Smooth muscle cell of the coronary artery (primary cell): ENCODE results near the gene OR2T12. TPM values are rescaled to one million over a fixed set of nuclear protein-coding genes. Genes with fewer than 3 reads are reported as not detected.

Experiments used
- total RNA-seq: library from RNA; depleted of rRNA; stranded (reverse); fragments of >200 nt; gene quantifications from 2 replicates; pipeline ENCODE4 v1.2.3, GENCODE V29; 2014; ENCODE audit warnings: low replicate concordance

Gene OR2T12
- total RNA-seq: not detected in 2 replicates

GRCh38 chr1:248303324-248303723 lies at the start of gene OR2T12:
Gene OR2T12 (minus strand): TSS chr1:248303424. CDS start chr1:248295578, 7,846 bp downstream.

GRCh38 chr1:248348475-248348874 lies 45.3 kb upstream of the OR2T12 start, which contains the start of gene OR14C36:
Gene OR14C36 (plus strand): TSS chr1:248348775. CDS start chr1:248348775, 0 bp downstream.

GRCh38 chr1:248324468-248324867 lies 21.2 kb upstream of the OR2T12 start, which contains the start of gene OR2M7:
Gene OR2M7 (minus strand): TSS chr1:248324568. CDS start chr1:248324568, 0 bp downstream.

GRCh38 chr1:248277876-248278275 lies 25.3 kb downstream of the OR2T12 start, which contains the start of gene OR2T33:
Gene OR2T33 (minus strand): TSS chr1:248277976. CDS start chr1:248273814, 4,162 bp downstream.

Other genes with a start within 250 kb of the OR2T12 start
- not detected in 2 replicates for gene OR2L13, start 208.2 kb downstream of the OR2T12 start, total RNA-seq
- not detected in 2 replicates for gene OR2M5, start 158.3 kb downstream of the OR2T12 start, total RNA-seq
- not detected in 2 replicates for gene OR2M2, start 128.6 kb downstream of the OR2T12 start, total RNA-seq
- gene OR2M3, start 106.2 kb downstream of the OR2T12 start, total RNA-seq: not detected in 2 replicates
- not detected in 2 replicates for gene OR2M4, start 72.0 kb downstream of the OR2T12 start, total RNA-seq
- not detected in 2 replicates for gene OR2T33, start 25.4 kb downstream of the OR2T12 start, total RNA-seq
- gene OR2M7, start 21.1 kb upstream of the OR2T12 start, total RNA-seq: not detected in 2 replicates
- not detected in 2 replicates for gene OR14C36, start 45.4 kb upstream of the OR2T12 start, total RNA-seq
- gene OR2T4, start 58.2 kb upstream of the OR2T12 start, total RNA-seq: not detected in 2 replicates
- not detected in 2 replicates for gene OR2T6, start 72.3 kb upstream of the OR2T12 start, total RNA-seq
- gene OR2T1, start 99.6 kb upstream of the OR2T12 start, total RNA-seq: not detected in 2 replicates
- not detected in 2 replicates for gene OR2T2, start 142.2 kb upstream of the OR2T12 start, total RNA-seq
- not detected in 2 replicates for gene OR2T3, start 169.9 kb upstream of the OR2T12 start, total RNA-seq
- not detected in 2 replicates for gene OR2T5, start 185.2 kb upstream of the OR2T12 start, total RNA-seq
- not detected in 2 replicates for gene OR2G6, start 204.6 kb upstream of the OR2T12 start, total RNA-seq